Skin epidermis (tissue), 12 donors: Measurements from ENCODE around the gene VCX.
"Not testable (repeated sequence)": the region's sequence is repeated elsewhere in the genome, so short reads cannot be mapped to it uniquely, and the experiment has no call there.

Source experiments
- H3K27ac ChIP-seq, 21 experiments: fragments of 200-600 bp; sonication (generic) in 11 of 21; one replicate each; pipeline ENCODE4 v1.5.0; 2020; ENCODE audit warnings: mild to moderate bottlenecking in 3 of 21, inconsistent platforms in 2 of 21, moderate library complexity in 2 of 21
- H3K4me3 ChIP-seq, 7 experiments: fragments of 200-600 bp; sonication (generic) in 2 of 7; one replicate each; pipeline ENCODE4 v1.5.0; 2020; ENCODE audit warnings: inconsistent platforms in 2 of 7, mild to moderate bottlenecking in 2 of 7, moderate library complexity in 1 of 7

Gene VCX

DNA sequence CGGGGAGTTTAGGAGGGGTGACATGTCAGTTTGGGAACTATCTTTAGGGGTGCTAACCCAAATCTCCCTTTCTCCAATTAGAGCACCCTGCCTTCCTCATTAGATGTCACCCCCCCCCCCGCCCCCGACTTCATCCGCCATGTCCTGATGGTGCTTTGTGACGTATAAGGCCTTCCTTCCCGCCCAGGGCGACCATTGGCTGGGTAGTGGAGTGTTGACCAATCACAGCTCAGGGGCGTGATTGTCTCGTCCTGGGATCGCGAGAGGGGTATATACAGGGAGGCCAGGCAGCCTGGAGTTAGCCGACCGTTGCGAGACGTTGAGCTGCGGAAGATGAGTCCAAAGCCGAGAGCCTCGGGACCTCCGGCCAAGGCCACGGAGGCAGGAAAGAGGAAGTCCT lies at the start of gene VCX:
VCX (plus strand) TSS at position 301 of the 400 bp plus-strand sequence; CDS start at position 334, 33 bp downstream.
- H3K4me3 ChIP-seq, H3K27ac ChIP-seq: not testable (repeated sequence)

DNA sequence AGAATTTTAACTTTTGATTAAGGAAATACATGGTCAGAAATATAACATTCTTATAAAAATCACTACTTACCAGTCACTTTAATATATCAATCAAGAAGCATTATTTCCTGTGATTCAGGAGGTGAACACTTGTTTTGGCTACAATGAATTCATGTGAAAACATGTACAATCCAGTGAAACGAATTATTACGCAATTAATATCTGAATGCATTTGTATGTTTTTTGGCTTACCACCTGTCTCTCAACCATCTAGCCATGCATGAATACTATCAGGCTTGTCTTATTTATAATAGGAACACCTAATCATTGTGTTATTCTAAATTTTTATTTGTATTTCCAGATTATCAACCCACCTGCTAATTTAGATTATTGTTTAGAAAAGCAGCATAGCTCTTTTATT lies 44.6 kb upstream of the VCX start:
- no peak overlapping the region for H3K27ac ChIP-seq

DNA sequence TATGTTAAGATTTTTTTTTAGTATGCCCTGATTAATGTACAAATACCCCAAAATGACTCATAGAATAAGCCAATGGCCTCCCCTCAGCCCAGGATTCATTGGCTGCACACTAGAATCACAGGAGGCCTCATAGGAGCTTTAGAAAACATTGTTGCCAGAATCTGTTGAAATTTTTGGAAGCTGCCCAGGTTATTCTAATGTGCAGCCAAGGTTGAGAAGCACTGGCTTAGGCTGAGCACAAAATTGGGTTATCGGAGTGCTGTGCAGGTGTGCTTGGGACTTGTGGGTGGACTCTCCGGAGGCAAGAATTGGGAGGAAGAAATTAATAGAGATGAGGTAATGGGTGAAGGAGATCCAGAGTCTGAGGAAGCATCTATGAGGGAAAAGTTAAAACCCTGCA lies 41.3 kb upstream of the VCX start:
- Histone ChIP-seq H3K4me3 (no peak overlapping the region), H3K27ac (no peak overlapping the region)

More for the DNA sequence above, 44.6 kb upstream of the VCX start:
- H3K4me3 ChIP-seq: no peak overlapping the region

DNA sequence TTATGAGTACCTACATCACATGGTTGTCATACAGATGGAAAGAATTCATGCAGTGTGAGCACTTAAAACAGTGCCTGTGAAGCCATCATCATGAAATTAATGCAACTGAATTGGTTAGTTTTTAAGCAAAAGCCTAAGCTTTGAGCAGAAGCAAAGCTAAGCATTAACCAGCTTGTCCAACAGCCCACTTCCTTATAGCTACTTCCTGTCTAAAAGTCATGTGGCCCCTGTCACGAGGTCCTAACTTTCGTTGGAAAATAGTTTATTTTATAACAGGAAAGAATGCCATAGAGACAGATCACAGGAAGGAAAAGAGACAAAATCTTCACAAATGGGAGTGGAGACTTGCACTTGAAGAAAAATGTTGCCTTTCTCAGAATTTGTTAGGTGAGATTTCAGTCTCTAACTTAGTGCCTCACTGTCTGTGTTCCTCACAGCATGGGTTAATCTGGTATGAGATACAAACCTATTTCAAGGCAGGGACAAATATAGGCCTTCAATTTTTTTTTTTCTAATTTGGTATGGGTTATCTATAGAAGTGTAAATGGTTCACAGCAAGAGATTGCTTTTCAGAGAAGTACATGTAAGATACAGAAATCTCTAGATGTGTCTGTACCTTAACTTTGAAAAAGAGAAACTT lies 27.7 kb upstream of the VCX start:
- H3K27ac ChIP-seq: no peak overlapping the region
- no peak overlapping the region for H3K4me3 ChIP-seq

DNA sequence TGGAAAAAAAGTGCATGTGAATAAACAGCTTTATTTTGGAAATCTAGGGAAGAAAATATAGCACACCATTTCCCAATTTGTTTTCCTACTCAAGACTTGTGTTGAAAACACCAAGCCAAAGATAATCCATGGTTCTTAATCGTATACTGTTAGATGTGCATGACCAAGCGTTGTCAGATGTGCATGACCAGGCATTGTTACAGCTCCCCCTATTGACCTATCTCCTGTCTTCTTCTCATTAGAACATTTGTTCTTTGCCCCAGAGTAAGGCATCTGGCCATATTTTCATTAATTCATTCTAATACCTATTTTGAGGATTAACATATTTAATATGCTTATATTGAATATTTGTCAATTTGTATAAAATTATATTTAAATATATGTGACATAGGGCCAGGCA lies 14.4 kb upstream of the VCX start:
- Histone ChIP-seq H3K27ac (no peak overlapping the region), H3K4me3 (no peak overlapping the region)

DNA sequence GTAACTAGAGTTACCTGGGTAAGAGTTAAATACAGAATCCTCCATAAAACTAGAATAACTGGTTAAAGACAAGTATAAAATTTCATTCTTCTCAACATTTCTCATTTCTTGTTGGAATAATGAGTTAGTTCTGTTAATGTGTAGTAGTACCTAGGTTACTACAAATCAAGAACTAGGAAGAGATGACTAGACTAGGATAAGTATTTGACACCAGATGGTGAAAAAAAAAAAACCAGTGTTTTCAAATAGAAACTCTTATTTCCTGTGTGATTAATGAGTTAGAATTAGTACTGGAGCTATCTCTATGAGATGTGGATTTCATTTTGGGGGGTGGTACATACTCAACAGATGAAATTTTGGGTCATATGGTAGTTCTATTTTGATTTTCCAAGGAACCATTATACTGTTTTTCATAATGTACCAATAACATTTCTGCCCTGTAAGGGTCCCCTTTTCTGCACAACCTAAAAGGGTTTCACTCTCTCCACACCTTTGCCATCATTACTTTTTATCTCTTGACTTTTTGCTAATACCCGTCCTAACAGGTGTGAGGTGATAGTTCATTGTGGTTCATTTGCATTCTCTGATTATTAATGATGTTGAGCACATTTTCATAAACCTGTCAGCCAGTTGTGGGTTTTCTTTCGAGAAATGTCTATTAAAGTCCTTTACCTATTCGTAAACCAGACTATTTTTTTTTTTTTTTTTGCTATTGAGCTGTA lies 1.7 kb upstream of the VCX start:
- Histone ChIP-seq H3K4me3 (no peak overlapping the region), H3K27ac (no peak overlapping the region)

DNA sequence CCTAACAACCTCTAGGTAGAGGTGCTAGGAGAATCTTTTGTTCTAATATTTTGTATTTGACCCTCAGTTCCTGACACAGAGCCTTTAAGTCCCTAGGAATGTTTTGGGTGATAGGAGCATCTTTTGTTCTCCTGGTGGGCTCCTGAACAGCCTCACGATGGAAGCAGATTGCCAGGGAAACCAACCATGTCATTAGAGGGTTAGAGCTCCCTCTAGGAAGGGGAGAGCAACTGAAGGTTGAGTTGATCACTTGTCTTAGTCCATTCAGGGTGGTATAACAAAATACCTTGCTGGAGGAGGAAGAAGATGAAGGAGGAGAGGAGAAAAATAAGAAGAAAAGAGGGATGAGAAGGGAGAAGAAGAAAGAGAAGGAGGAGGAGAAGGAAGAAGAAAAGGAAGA lies 9.2 kb downstream of the VCX start:
- no peak overlapping the region for H3K4me3 ChIP-seq
- no peak overlapping the region for H3K27ac ChIP-seq

DNA sequence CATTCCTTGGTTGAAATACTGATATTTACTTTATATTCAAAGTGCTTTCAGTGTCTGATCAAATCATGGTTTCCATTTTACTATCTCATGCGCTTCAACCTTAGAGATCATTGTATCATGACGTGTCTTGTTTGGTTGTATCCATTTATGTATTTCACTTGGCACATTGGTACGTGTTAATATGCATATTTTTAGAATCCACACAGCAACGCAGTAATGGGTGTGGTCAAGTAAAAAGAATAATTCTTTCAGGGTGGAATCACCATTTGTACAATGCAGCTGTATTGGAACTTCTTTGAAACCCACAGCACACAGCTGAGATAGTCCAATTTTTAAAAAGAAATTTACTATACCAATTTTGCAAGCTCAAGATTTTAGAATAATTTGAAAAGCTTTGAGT lies 29.1 kb downstream of the VCX start:
- Histone ChIP-seq H3K27ac (no peak overlapping the region), H3K4me3 (no peak overlapping the region)

DNA sequence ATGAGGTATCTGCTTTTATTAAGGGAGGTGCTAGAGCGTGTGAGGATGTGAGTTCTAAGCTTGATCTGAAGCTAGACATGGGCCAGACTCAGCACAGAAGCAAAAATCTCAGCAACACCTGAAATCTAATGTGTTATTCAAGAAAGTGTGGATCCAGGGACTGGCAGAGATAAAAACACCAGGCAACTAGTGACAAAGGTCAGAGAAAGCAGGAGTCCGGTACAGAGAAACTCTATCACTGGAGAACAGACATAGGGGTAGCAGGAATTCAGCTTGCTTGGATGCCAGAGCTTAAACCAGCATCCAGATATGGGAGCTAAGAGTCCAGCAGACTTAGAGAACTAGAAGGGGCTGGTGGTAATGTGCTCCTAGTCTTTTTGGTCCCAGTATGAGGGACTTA lies 34.0 kb downstream of the VCX start:
- H3K27ac ChIP-seq: no peak overlapping the region

DNA sequence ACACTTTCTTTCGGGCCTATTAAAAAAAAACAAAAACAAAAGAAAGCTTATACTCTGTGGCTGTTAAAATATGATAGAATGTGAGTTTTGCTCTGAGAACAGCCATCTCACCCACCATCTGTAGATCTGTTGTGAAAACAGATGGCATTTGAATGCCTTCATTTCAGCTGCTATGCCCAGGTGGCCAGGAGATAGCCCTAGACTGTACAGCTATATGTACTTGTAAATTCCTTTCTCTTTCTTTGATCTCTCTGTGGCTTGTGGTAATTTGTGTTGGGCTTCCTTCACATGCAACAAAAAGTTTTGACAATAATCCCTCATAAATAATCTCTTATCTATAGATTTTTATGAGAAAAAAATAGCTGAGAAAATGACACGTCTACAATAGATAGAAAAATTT lies 46.2 kb downstream of the VCX start:
- no peak overlapping the region for H3K4me3 ChIP-seq
- H3K27ac ChIP-seq: no peak overlapping the region

More for the DNA sequence above, 34.0 kb downstream of the VCX start:
- no peak overlapping the region for H3K4me3 ChIP-seq

DNA sequence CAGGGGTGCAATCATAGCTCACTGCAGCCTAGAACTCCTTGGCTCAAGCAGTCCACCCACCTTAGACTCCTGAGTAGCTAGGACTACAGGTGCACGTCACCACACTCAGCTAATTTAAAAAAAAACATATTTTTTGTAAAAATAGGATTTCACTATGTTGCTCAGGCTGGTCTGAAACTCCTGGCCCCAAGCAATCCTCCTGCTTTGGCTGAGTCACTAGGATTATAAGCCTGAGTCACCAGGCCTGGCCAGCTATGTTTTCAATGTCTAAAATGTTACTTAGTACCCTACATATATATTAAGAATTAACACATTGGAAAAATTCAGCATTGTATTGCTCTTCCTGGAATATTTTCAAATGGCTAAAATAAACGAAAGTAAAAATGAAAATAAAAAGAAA lies 46.7 kb downstream of the VCX start:
- H3K4me3 ChIP-seq: no peak overlapping the region
- H3K27ac ChIP-seq: no peak overlapping the region

DNA sequence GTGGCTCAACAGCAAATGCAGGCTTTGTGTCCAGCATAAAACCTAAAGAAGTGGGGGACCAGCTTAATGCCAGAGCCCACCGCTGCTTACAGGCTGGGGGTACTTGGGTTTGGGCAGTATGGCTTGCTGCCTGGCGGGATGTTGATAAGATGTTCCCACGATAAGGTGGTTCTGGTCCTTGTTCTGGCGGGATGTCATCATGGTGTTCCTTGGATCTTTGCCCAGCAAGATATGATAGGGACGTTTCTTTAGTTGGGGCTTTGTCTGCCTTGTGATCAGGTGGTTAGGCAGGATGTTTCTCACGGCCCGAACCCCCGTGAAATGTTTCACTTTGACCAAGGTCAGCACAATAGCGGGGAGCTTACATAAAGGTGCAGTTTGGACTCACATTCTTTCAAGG lies 49.0 kb downstream of the VCX start:
- no peak overlapping the region for H3K4me3 ChIP-seq
- H3K27ac ChIP-seq: no peak overlapping the region
